Fibroblast of upper back skin (primary cell): Measurements from ENCODE around the gene FAM222B.
"Not testable (repeated sequence)": the region's sequence is repeated elsewhere in the genome, so short reads cannot be mapped to it uniquely, and the experiment has no call there.

ENCODE experiments used
- DNase-seq: peaks from one replicate; pipeline ENCODE4 v3.0.0-alpha.2; 2013

Gene FAM222B

DNA sequence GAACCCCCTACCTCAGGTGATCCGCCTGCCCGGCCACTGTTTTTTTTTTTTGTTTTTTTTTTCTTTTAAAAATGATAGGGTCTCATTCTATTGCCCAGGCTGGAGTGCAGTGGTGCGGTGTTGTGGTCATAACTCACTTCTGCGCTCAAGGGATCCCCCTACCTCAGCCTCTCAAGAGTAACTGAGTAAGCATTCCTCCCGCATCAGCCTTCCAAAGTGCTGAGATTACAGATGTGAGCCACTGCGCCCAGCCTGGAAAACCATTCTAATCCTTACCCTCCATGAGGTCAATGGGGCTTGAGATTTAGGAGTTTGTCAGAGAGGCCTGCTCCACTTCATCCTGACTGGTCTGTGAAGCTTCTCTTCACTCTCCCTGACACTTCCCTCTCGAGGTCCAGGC is 24.7 kb upstream of the FAM222B start:
- DNase-seq, result no peak

DNA sequence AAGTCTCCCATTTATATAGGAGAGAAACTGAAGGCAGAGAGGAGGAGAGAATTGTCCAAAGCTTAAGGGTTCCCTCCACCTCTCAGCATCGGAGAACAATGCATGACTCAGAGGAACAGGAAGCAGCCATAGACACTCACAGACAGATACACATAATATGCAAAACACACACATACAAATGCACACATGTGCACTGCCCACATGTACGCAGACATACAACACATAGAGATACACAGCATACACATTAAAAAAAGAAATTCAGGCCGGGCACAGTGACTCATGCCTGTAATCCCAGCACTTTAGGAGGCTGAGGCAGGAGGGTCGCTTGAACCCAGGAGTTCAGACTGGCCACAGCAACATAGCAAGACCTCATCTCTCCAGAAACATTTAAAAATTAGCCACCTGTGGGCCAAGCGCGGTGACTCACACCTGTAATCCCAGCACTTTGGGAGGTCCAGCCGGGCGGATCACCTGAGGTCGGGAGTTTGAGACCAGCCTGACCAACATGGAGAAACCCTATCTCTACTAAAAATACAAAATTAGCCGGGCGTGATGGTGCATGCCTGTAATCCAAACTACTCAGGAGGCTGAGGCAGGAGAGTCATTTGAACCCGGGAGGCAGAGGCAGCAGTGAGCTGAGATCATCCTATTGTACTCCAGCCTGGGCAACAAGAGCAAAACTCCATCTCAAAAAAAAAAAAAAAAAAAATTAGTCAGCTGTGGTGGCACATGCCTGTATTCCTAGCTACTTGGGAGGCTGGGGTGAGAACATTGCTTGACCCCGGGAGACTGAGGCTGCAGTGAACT is 23.6 kb upstream of the FAM222B start:
- DNase-seq, result peak; percentile 20

DNA sequence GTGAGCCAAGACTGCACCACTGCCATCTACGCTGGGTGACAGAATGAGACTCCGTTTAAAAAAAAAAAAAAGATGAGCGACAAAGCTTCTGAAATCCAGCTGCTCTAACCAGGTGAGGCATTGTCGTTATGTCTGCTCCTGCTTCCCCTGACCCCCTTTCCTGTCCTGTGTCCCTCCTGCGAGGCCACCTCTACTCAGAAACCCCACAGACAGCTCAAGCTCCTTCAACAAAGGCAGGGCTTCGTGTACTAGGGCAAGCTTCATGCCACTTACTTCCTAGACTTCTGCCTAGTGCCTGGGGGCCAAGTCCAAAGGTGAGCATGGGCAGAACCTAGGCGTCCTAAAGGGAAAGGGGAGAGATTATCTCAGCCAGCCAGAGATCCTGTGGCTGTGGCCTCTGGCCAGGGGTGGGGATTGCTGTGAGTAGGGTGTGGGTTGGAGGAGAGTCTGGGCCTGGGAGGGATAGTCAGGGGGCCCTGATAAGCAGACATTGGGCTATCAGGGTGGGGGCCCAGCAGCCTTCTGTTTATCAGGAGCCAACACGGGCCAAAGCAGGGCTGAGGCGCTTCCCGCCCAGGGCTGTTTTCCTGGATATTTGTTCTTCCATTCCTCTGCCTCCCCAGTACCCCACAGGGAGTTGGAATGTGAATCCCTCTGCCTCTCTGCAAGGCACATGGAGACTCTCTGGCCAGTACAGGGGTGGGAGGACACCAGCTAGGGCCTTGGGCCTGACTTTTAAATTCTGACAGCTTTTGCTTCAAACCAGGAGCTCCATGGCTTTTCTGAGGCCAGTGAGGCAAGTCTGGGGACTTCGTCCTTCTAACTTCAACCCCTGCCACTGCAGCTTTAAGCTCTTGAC is 22.6 kb upstream of the FAM222B start:
- DNase-seq, result no peak

DNA sequence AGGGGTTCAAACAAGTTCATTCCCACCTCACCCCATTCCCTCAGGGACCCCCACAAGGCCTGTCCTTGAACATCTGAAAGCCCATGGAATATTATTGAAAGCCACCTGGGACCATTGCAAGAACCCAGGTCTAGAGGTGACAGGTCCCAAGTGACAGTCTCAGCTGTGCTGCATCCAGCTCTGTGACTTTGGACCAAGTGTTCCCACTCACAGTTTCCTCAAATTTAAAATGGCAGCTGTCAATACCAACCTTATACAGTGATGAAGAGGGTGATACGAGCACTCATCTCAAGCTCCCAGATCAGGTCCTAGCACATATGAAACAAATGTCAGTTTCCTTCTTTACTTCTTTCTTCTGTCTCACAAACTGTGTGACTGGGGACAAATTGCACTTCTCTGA is 21.4 kb upstream of the FAM222B start:
- DNase-seq, result no peak

DNA sequence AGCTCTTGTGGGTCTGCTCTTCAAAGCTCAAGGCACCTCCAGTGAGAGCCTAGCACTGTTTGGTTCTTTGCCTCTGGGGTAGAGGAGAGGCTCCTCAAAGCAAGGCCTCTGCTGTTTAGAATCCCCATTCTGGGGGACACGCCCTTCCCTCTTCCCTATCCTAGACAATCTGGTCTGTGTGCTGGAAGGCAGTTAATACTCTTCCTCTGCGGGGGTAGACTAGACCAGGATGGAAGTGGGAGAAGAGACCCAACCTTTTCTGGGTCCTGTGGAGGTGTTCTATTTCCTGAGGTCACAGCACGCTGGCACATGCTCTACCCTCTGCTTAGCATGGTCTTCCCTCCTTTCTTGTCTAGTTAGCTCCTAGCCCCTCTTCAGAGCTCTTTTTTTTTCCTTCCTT is 20.0 kb upstream of the FAM222B start:
- no peak for DNase-seq

DNA sequence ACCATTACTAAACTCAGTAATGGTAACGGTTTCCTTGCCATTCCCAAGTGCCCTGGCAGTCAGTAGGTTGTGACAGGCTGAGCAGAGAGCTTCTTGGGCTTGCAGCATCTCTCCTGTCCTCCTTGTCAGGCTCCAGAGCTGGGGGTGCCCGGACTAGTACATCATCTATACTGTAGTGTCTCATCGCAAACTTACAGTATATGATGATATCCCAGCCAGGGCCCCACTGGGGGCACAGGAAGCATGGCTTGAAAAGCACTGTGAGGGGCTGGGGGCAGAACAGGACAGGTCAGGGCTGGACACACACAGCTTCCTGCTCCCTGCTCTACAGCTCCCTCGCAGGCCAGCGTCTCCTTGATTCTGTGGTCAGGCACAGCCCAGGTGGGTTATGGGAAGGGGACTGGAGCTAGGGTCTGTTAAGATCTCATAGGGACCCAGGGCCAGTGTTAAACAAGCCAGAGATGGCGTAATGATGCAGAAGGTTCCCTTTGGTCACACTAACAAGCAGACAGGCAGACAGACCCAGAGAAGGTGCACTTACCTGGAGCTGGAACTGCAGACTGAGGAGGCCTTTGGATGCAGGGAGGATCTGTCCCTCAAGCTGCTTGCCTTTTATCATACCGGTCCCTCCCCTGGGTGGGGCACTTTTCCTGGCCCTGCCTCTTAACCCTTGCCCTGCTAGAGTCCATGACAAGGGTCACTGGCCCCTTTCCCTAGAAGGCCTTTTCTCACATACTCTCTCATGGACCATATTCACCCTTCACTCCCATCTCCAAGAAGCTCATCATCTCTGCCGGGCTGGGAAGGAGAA is 19.0 kb upstream of the FAM222B start:
- DNase-seq, result no peak

DNA sequence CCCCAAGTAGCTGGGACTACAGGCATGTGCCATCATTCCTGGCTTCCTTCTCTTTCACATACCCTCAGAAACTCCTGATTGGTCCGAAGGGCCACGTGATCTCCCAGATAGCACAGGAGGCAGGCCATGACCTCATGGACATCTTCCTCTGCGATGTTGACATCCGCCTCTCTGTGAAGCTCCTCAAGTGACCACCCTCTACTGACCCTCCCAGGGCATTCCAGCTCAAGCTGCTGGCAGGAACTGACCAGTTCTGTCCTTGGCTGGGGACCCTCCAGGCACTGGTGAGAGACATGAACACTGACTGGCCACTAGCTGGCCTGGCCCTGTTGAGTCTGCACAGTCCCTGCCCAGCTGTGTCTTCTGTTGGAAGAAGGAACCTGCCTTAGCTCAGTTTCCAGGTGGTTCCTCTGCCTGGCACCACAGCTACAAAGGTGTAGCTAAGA is 17.8 kb upstream of the FAM222B start:
- no peak for DNase-seq

DNA sequence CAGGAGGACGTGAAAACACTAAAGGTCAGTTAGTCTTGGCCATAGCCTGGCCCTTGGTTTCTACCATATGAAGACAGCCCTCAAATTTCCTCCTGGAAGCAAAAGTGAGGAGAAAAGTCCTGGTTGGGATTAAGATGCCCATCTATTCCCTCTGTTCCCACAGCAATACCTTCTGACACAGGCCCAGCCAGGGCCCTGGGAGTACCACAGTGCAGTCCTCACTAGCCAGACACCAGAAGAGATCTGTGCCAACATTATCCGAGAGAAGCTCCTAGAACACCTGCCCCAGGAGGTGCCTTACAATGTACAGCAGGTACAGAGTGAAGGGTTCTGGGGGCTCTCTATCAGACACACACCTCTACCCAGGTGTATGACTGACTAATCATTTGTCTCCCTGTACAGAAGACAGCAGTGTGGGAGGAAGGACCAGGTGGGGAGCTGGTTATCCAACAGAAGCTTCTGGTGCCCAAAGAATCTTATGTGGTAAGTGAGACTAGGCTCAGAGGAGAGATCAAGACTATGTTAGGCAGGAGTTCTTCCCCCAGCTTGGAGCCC is 16.3 kb upstream of the FAM222B start:
- DNase-seq, result no peak

DNA sequence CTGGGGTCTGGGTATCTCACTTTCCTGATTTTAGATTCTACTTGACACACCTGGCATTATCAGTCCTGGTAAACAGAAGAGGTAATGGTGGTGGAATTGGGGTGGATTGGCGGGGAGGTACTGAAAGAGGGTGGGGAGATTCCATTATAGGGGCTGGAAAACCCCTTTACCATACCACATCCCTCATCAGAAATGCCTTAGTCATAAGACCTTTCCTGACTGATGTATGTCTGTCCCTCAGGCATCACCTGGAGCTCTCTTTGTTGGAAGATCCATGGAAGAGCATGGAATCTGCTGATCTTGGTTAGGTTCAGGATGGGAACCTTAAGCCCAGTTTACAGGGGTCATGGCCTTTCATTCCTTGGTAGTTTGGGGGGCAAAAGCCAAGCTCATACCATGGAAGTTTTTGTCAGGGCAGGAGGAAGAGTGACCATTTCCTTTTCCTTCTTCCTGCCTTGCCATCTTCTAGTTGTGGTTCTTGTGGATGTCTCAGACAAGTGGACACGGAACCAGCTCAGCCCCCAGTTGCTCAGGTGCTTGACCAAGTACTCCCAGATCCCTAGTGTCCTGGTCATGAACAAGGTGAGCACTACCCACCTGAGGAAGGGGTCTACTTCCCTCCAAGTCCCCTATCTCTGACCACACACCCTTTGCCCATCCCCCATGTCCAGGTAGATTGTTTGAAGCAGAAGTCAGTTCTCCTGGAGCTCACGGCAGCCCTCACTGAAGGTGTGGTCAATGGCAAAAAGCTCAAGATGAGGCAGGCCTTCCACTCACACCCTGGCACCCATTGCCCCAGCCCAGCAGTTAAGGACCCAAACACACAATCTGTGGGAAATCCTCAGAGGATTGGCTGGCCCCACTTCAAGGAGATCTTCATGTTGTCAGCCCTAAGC is 15.6 kb upstream of the FAM222B start:
- no peak for DNase-seq

DNA sequence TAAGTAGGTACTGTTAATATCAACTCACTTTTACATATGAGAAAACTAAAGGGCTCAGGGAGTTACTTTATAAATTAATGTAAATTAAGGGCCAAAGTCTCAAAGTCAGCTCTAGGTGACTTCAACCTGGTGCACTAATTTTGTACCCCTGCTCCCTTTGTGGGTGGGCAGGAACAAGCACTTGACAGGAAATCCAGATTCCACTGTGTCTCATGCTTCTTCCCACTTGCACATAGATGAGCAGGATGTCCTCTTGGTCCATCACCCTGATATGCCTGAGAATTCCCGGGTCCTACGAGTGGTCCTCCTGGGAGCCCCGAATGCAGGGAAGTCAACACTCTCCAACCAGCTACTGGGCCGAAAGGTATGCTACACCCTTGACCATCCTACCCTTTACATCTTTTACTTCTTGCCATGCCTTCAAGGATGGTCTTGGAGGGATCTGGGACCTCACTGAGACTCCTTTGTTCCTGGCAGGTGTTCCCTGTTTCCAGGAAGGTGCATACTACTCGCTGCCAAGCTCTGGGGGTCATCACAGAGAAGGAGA is 13.5 kb upstream of the FAM222B start:
- no peak for DNase-seq

DNA sequence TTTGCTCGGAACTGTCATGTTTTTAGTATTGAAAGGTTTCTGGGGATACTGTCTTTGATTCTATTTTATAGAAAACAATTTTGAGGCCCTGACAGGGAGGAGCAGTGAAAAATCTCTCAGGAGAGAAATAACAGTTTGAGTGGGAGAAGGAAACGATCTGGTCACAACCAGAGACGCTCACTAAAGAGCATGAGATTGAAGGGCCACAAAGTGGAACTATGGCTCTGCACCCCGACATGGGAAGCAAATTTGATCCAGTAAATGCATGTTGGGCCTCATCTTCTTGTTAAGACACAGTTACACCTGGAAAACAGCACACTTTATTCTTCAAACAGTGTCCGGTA is 12.7 kb upstream of the FAM222B start:
- DNase-seq, result no peak

DNA sequence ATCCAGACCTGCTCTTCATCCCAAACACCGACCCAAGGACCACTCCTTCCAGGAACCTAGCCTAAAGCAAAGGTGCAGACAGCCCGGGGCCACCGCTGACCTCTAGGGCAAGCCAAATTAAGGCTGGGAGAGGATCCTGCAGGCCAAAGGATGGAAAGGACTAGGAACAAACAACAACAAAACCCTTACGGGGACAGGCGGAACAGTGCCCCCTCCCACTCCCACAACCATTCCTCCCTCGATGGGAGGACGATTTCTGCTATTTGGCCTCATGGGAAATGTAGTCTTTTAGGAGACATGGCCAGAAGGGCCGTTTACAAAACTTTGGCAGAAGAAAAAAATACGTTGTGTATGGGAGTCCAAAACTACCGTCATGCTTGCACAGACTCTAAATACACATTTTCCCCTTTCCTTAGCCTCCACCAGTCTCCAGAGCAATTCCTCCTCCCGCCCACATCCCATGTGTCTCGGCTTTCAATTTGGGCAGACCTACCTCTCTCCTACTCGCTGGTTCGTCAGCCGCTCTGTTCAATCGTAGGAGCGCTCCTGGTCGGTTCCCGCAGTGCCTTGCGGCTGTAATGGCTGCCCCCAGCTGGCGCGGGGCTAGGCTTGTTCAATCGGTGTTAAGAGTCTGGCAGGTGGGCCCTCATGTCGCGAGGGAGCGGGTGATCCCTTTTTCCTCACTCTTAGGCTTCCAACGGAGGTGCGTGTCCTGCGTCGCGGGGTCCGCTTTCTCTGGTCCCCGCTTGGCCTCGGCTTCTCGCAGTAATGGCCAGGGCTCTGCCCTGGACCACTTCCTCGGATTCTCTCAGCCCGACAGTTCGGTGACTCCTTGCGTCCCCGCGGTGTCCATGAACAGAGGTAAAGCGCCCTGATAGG is 12.1 kb upstream of the FAM222B start, which contains the start of gene ERAL1:
Gene ERAL1, plus strand, starts transcription at position 560 of the 879 bp plus-strand sequence. Its CDS starts 19 bp downstream, at position 579.
- DNase-seq, result peak; percentile 85

DNA sequence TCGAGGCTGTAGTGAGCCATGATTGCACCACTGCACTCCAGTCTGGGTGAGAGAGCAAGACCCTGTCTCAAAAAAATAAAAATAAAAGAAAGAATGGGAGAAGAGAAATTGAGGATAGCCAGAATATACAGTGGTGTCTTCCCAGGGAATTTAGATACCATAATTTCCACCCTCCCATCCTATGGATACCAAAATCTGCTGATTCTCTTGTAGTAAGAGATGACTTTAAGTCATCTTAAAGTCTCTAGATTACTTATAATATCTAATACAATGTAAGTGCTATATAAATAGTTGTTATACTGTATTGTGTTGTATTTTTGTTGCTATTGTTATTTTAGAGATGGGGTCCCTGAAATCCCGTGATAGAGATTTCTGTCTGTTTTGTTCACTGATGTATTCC is 10.7 kb upstream of the FAM222B start:
- DNase-seq, result no peak

DNA sequence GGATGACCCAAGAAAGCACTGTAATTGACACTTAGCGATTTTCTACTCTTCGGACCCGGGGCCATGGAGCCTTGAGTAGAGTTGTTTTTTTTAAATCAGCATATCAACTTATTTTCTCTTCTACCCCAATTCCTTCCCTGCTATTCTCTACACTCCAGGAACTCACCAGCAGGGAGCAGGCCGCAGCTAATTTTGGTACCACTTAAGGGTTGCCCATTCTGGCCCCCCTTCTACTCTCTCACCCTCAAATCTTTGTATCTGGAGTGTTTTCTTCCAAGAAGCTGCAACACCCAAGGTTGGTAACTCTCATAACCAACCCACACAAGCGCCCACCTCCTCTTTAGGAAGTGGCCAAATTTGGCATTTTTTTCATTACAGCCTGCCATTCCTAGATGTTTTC is 6.7 kb upstream of the FAM222B start:
- no peak for DNase-seq

DNA sequence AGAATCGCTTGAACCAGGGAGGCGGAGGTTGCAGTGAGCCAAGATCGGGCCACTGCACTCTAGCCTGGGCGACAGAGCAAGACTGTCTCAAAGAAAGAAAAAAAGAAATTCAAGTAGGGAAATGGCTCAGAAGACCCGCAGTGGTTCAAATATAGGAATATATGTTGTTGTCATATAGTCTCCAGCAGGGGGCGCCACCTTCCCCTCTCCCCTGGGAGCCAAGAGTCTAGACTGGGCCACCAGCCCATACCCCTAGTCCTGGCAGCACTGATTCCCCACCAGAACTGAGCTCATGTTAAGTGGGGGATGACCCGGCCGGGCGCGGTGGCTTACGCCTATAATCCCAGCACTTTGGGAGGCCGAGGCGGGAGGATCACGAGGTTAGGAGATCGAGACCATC is 6.1 kb upstream of the FAM222B start:
- not testable (repeated sequence) for DNase-seq

DNA sequence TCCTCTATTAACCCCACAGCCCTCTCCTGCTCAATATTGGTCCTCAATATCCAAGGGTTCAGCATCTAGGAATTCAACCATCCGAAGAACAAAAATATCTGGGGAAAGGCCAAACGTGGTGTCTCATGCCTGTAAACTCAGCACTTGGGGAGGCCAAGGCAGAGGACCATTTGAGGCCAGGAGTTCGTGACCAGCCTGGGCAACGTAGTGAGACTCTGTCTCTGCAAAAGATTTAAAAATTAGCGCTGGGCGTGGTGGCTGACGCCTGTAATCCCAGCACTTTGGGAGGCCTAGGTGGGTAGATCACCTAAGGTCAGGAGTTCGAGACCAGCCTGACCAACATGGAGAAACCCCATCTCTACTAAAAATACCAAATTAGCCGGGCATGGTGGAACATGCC is 4.1 kb upstream of the FAM222B start:
- DNase-seq, result not testable (repeated sequence)

DNA sequence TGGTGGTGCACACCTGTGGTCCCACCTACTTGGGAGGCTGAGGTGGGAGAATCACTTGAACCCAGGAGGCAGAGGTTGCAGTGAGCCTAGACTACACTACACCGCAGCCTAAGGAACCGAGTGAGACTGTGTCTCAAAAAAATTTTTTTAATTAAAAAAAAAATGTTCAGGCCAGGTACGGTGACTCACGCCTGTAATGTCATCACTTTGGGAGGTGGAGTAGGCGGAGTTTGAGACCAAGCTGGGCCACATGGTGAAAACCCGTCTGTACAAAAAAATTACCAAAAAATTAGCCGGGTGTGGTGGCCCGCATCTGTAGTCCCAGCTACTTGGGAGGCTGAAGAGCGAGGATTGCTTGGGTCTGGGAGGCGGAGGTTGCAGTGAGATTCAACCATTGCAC is 3.6 kb upstream of the FAM222B start:
- DNase-seq, result no peak

DNA sequence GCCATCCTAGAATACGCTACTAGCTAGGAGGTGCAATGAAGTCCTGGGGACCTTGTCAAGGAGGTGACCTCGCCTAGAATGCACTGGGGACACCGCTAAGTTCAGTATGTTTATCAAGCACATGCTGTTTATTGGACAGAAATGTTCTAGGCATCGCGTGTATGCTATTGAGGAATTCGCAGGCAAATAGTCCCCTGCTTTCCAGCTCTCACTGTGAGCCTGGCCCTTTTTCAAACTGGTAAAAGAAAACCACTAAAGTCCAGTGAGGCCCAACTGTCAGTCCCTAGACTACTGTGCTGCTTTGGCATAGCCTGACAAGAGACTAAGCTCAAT is 1.2 kb upstream of the FAM222B start:
- no peak for DNase-seq

DNA sequence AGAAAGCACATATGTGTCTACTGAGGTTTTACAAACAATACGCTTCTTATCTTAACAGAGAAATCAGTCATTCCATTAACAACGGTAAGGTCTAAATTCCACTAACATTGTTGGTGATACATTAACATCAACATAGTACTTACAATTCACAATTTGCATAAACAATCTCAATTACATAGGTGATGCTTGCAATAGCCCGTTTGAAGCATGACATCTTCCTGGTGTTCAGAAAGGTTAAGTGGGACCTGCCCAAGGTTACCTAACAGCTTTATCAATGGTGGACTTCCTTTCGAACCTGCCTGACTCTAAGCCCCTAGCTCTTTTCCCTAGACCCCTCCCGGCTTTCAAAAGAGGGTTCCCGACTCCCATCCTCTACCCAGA is 699 bp downstream of the FAM222B start:
- no peak for DNase-seq

DNA sequence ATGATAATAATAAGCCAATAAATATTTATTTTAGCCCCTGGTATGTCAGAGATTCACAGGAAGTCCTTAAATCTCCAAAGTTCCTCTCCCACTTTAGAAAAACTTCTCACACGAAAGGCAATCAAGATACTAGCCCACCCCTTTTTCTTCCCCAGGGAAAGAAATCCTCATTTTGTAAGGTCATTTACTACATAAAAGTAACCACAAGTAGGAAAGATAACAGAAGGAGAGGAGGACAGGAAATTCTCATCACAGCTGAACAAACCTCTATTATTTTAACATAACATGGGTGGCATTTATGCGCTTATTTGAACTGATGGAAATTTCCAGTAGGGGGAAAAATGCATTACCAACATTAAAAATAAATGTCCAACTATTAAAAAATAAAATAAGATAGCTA is 3.4 kb downstream of the FAM222B start:
- DNase-seq, result no peak

DNA sequence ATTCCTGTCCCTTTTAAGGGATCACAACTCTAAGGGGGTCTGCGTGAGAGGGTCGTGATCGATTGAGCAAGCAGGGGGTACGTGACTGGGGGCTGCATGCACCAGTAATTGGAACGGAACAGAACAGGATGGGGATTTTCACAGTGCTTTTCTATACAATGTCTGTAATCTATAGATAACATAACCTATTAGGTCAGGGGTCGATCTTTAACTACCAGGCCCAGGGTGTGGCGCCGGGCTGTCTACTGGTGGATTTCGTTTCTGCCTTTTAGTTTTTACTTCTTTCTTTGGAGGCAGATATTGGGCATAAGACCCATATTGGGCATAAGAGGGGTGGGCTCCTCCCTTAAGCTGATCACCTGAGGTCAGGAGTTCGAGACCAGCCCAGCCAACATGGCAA is 6.0 kb downstream of the FAM222B start:
- not testable (repeated sequence) for DNase-seq
